HUES64 (cell line): ENCODE results near the gene TMPRSS3.

Experiments
- H3K27ac ChIP-seq: 2 replicates; pipeline ENCODE4 v1.7.0; 2013; ENCODE audit warnings: low read depth, low read length, inconsistent platforms
- H3K27me3 ChIP-seq: 2 replicates; pipeline ENCODE4 v1.6.1; 2013; ENCODE audit warnings: mild to moderate bottlenecking, low read length; ENCODE audit not compliant: insufficient read depth
- H3K36me3 ChIP-seq: 2 replicates; pipeline ENCODE4 v1.6.1; 2013; ENCODE audit warnings: mild to moderate bottlenecking, low read length; ENCODE audit not compliant: insufficient read depth
- H3K4me1 ChIP-seq: 2 replicates; pipeline ENCODE4 v1.6.1; 2013; ENCODE audit warnings: mild to moderate bottlenecking, low read length, moderate library complexity; ENCODE audit not compliant: insufficient read depth
- H3K4me3 ChIP-seq: 2 replicates; pipeline ENCODE4 v1.5.1; 2013; ENCODE audit warnings: mild to moderate bottlenecking, low read length, moderate library complexity
- H3K9ac ChIP-seq: 2 replicates; pipeline ENCODE4 v1.6.1; 2013; ENCODE audit warnings: mild to moderate bottlenecking, low read depth, low read length
- H3K9me3 ChIP-seq: 2 replicates; pipeline ENCODE4 v1.6.1; 2013; ENCODE audit warnings: low read depth, low read length; ENCODE audit not compliant: insufficient read depth
- WGBS: fragments of 150-250, 120-280 bp; methylation state at CpG from one replicate; pipeline ENCODE4 v1.1.7; 2013; ENCODE audit warnings: missing lambda C conversion rate; 5-methylcytosine and 5-hydroxymethylcytosine counted together

Gene TMPRSS3

DNA sequence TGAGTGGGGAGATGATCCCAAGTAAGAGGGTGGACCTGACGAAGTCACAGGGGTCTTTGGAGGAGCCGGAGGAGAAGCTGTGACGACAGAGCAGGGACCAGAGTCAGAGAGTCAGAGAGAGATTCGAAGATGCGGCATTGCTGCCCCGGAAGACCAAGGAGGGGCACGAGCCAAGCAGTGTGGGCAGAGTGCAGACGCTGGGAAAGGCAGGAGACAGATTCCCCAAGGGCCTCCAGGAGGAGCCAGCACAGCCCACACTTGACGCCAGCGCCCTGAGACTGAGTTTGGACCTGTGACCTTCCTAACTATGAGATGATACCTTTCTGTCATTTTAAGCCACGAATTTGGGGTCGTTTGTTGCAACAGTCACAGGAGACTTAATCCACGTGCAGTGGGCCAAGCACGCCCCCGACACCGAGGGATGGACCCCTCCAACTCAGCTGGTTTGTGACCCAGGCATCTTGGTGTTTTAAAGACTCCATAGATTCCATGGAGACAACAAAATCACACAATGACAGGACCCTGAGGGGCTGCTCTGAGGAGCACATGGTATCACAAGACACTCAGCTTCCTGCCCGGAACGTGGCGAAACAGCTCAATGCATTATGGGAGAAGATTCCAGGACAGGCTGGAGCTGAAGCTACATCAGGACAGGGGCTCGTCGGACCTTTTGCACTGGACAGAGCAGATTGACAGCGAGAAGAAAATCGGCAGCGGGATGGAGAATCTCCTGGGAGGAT is 18.5 kb downstream of the TMPRSS3 start:
- Histone ChIP-seq H3K4me3 (no peak overlapping the region), H3K27ac (no peak overlapping the region), H3K4me1 (no peaks in the 10 kb centered on the region), H3K9me3 (no peaks in the 10 kb centered on the region), H3K9ac (no peak overlapping the region), H3K27me3 (peaks cover 6% of the 10 kb centered on the region; the same call in 1 of the 2 replicates), H3K36me3 (no peaks in the 10 kb centered on the region)
- WGBS, result 90% methylated on average over 24 of the region's 24 CpGs

- Histone ChIP-seq H3K9ac (no peak overlapping the region), H3K4me1 (no peaks in the 10 kb centered on the region), H3K4me3 (no peak overlapping the region), H3K9me3 (no peaks in the 10 kb centered on the region), H3K36me3 (no peaks in the 10 kb centered on the region), H3K27ac (no peak overlapping the region), H3K27me3 (peaks cover 6% of the 10 kb centered on the region; the same call in 1 of the 2 replicates)
- 92% methylated on average over 32 of the region's 32 CpGs for WGBS
Measured at GRCh38 chr21:42376338-42376982, 19.4 kb downstream of the TMPRSS3 start.

DNA sequence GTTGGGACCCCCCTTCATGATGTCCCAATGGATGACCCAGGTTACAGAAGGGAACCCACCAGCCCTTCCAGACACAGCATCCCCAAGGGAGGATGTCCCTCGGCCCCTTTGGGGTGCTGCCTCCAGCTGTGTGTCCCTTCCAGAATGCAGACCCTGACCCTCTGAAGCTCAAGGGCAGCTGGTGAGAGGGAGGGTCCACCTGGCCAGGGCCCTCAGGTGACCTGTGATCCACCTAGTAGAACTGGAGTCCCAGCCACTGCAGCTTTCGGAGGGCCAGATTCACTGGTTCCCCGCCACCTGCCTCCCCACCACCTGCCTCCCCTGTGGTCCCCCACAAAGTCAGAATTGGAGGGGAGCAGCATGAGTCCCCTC is 19.9 kb downstream of the TMPRSS3 start:
- Histone ChIP-seq H3K4me1 (no peaks in the 10 kb centered on the region), H3K9ac (no peak overlapping the region), H3K36me3 (no peaks in the 10 kb centered on the region), H3K4me3 (no peak overlapping the region), H3K27me3 (peaks cover 6% of the 10 kb centered on the region; the same call in 1 of the 2 replicates), H3K9me3 (no peaks in the 10 kb centered on the region), H3K27ac (no peak overlapping the region)
- WGBS, result 87% methylated on average over 3 of the region's 3 CpGs

DNA sequence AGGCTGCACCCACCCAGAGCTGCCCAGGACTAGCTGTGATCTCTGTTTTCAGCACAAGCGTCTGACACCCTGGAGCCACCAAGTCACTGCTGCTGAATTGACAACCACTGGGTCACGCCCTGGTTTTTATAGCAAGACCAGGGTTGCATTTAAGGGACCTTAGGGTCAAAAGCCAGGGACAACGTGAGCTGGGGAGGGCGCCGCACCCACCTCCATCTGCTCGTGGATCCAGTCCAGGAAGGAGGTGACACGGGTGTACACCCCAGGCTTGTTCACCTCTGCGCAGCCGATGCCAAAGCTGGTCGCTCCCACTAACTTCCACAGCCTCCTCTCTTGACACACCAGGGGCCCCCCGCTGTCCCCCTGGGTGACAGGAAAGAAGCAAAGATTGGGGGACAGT is 20.3 kb downstream of the TMPRSS3 start:
- Histone ChIP-seq H3K36me3 (no peaks in the 10 kb centered on the region), H3K27ac (no peak overlapping the region), H3K27me3 (peaks cover 6% of the 10 kb centered on the region; the same call in 1 of the 2 replicates), H3K4me3 (no peak overlapping the region), H3K9me3 (no peaks in the 10 kb centered on the region), H3K4me1 (no peaks in the 10 kb centered on the region), H3K9ac (no peak overlapping the region)
- WGBS, result 85% methylated on average over 11 of the region's 11 CpGs

DNA sequence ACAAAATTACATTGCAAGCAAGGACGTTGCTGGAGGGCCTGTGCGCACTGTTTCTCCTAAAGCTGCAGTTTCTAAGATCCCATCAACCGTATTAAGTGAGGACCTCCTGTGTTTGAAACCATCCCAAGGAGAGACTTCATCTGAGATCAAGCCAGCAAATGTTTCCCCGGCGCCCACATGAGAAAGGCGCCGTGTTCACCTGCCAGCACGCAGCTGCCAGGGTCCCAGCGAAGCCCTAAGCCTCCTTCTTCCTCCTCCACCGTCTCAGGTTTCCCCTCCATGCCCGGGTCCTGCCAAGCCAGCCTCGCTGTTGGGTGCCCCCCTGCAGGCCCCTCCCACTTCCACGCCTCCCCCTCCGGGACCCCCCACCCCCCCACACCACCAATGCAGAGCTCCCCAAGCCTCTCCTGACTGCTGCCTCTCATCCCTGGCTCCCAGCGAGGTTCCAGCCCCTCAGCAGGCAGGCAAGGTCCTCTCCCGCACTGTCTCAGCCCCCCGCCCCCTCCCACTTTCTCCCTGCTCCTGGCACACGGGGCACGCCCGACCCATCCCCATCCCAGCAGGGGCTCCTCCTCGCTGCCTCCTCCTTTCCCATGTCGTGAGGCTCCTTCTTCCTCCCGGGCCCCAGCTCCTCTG is 20.9 kb downstream of the TMPRSS3 start:
- peaks cover 6% of the 10 kb centered on the region; the same call in 1 of the 2 replicates for H3K27me3 ChIP-seq
- no peak overlapping the region for H3K4me3 ChIP-seq
- no peak overlapping the region for H3K9ac ChIP-seq
- 37% methylated on average over 23 of the region's 23 CpGs for WGBS
- H3K4me1 ChIP-seq, result no peaks in the 10 kb centered on the region
- H3K27ac ChIP-seq, result no peak overlapping the region
- no peaks in the 10 kb centered on the region for H3K36me3 ChIP-seq
- H3K9me3 ChIP-seq, result no peaks in the 10 kb centered on the region

GRCh38 chr21:42374457-42374856 is 21.4 kb downstream of the TMPRSS3 start:
- no peaks in the 10 kb centered on the region for H3K9me3 ChIP-seq
- no peaks in the 10 kb centered on the region for H3K4me1 ChIP-seq
- no peak overlapping the region for H3K4me3 ChIP-seq
- H3K9ac ChIP-seq, result no peak overlapping the region
- peaks cover 6% of the 10 kb centered on the region; the same call in 1 of the 2 replicates for H3K27me3 ChIP-seq
- no peak overlapping the region for H3K27ac ChIP-seq
- H3K36me3 ChIP-seq, result no peaks in the 10 kb centered on the region
- WGBS, result 89% methylated on average over 7 of the region's 7 CpGs

DNA sequence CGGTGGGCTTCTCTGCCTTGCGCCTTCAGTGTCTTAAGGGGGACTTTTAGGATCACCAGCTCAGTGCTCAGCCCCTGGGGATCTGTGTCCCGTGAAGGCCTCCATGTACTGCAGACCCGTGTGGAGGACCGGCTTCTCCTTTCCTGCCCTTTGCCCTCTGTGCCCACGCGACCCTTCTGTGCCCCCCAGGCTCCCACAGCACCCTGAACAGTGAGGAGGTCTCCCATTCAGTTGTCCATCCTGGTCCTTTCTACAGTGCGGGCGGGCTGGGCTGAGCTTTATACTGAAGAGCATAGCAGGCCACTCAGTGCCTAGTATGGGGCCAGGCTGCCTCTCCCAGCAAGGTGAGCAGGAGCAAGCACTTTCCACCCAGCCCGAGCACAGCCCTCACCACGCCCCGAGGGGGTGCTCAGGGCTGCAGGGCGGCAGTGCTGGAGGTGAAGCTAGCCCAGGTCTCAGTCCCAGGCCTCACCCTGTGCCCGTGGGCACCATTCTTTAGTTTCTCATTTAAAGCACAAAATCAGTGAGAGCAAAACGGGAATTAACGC is 21.9 kb downstream of the TMPRSS3 start:
- Histone ChIP-seq H3K4me1 (no peaks in the 10 kb centered on the region), H3K9ac (no peak overlapping the region), H3K27ac (no peak overlapping the region), H3K4me3 (no peak overlapping the region), H3K27me3 (peaks cover 6% of the 10 kb centered on the region; the same call in 1 of the 2 replicates), H3K9me3 (no peaks in the 10 kb centered on the region), H3K36me3 (no peaks in the 10 kb centered on the region)
- 92% methylated on average over 16 of the region's 16 CpGs for WGBS

GRCh38 chr21:42373196-42373907 is 22.5 kb downstream of the TMPRSS3 start:
- Histone ChIP-seq H3K27me3 (peaks cover 6% of the 10 kb centered on the region; the same call in 1 of the 2 replicates), H3K4me3 (no peak overlapping the region), H3K9me3 (no peaks in the 10 kb centered on the region), H3K9ac (no peak overlapping the region), H3K36me3 (no peaks in the 10 kb centered on the region), H3K27ac (no peak overlapping the region), H3K4me1 (no peaks in the 10 kb centered on the region)
- 89% methylated on average over 25 of the region's 25 CpGs for WGBS

GRCh38 chr21:42370894-42371654 is 24.8 kb downstream of the TMPRSS3 start:
- Histone ChIP-seq H3K27me3 (peaks cover 6% of the 10 kb centered on the region; the same call in 1 of the 2 replicates), H3K36me3 (no peaks in the 10 kb centered on the region), H3K4me1 (no peaks in the 10 kb centered on the region), H3K4me3 (no peak overlapping the region), H3K9ac (no peak overlapping the region), H3K27ac (no peak overlapping the region), H3K9me3 (no peaks in the 10 kb centered on the region)
- 83% methylated on average over 18 of the region's 18 CpGs for WGBS

GRCh38 chr21:42369821-42370220 is 26.0 kb downstream of the TMPRSS3 start:
- Histone ChIP-seq H3K9ac (no peak overlapping the region), H3K4me1 (no peaks in the 10 kb centered on the region), H3K4me3 (no peak overlapping the region), H3K27ac (no peak overlapping the region), H3K27me3 (peaks cover 5% of the 10 kb centered on the region; the same call in 1 of the 2 replicates), H3K36me3 (no peaks in the 10 kb centered on the region), H3K9me3 (no peaks in the 10 kb centered on the region)
- WGBS, result 87% methylated on average over 16 of the region's 16 CpGs
